GM18520 (cell line): ENCODE data around the gene SLC5A4.
"Not testable (repeated sequence)": the region's sequence is repeated elsewhere in the genome, so short reads cannot be mapped to it uniquely, and the experiment has no call there.

Experiments used
- ATAC-seq: cut with Tn5 transposase; IDR thresholded peaks from one replicate; pipeline ENCODE4 v1.9.1; 2021; ENCODE audit not compliant: unreplicated experiment

The SLC5A4 gene

DNA sequence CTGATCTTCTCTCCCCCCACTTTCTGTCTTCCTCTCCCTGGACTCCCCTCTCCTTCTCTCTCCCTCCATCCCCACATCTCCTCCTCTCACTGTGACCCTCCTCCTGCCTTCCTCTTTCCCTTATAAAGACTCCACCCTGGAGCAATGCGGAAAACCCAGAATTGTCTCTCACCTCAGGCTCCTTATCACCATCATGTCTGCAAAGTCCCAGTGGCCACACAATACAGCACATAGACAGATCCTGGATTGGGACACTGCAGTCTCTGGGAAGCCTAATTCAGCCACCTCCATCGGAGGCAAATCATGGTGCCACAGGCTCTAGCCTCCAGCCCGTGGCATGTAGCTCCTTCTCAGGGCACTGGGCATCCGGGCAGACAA is 53.0 kb downstream of the SLC5A4 start:
- ATAC-seq = no peak

GRCh38 chr22:32200752-32201151 is 54.4 kb downstream of the SLC5A4 start:
- ATAC-seq = no peak

DNA sequence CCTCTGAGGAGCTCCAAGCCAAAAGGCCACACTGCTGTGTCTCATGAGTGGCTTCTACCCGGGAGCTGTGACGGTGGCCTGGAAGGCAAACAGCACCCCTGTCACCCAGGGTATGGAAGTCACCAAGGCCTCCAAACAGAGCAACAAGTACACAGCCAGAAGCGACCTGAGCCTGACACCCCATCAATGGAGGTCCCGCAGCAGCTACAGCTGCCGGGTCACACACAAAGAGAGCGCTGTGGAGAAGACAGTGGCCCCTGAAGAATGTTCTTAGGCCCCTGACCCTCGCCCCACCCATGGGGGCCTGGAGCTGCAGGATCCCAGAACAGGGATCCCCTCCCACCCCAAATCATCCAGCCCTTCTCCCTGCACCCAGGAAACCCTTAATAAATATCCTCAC is 55.2 kb downstream of the SLC5A4 start:
- no peak for ATAC-seq

GRCh38 chr22:32199341-32199740 is 55.8 kb downstream of the SLC5A4 start:
- ATAC-seq = no peak

DNA sequence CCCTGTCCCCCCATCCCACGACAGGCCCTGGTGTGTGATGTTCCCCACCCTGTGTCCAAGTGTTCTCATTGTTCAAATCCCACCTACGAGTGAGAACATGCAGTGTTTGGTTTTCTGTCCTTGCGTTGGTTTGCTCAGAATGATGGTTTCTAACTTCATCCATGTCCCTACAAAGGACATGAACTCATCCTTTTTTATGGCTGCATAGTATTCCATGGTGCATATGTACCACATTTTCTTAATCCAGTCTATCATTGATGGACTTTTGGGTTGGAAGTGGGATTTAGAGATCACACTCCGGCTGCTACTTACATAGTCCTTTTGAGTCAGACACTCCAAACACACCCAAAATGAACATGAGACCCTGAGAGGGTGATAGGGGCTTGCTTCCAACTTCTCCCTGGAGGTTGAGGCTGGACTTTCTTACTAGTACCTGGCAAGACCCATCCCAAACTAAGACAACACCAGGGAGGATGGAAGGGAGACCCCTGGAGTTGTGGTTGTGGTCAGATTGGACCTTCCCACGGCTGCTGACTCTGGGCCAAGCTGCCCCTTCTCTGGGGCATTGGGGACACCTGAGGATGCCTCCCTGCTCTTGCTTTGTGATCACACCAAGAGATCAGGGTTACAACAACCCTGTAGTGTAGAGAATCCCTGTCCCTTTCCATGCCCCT is 57.5 kb downstream of the SLC5A4 start:
- ATAC-seq = not testable (repeated sequence)

GRCh38 chr22:32195900-32196299 is 59.2 kb downstream of the SLC5A4 start:
- not testable (repeated sequence) for ATAC-seq

GRCh38 chr22:32193346-32193745 is 61.8 kb downstream of the SLC5A4 start:
- ATAC-seq = not testable (repeated sequence)

GRCh38 chr22:32191021-32191420 is 64.1 kb downstream of the SLC5A4 start:
- ATAC-seq = not testable (repeated sequence)

DNA sequence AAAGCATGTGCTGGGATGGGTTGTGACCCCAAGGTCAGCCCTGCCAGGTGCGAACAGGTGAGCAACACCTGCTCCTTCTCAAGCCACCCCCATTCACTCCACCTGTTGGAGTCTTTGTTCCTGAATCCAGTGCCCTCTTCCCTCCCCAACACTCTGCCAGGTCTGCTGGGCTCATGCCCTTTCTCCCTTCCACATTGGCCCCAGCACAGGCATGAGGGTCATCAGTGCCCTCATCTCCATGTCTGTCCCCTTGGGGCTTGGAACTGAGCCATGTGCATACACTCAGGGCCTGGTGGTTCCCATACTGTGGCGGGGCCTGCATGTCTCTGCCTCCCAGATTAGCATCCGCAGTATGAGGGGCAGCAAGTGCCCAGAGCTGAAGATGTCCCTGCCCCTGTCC is 69.3 kb downstream of the SLC5A4 start:
- ATAC-seq = no peak

DNA sequence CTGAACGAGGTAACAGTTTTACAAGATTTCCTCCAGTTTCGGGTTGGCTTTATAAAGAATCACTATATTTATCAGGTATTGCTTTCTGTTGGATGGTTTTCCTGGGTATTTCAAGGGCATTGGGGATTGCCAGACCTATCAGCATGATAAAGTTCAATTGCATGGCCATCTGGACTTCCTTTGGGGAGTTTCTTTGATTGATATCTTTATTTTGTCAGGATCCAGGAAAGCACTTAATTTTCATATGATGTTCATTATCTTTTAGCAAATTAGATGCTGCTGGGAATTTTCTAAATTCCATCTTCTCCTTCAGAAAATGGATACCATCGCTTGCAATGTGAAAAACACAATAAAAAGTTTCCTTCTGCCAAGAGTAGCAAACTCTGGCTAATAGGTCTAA is 71.5 kb downstream of the SLC5A4 start:
- no peak for ATAC-seq

GRCh38 chr22:32181043-32181442 is 74.1 kb downstream of the SLC5A4 start:
- no peak for ATAC-seq

GRCh38 chr22:32177221-32177765 is 77.9 kb downstream of the SLC5A4 start:
- no peak for ATAC-seq

DNA sequence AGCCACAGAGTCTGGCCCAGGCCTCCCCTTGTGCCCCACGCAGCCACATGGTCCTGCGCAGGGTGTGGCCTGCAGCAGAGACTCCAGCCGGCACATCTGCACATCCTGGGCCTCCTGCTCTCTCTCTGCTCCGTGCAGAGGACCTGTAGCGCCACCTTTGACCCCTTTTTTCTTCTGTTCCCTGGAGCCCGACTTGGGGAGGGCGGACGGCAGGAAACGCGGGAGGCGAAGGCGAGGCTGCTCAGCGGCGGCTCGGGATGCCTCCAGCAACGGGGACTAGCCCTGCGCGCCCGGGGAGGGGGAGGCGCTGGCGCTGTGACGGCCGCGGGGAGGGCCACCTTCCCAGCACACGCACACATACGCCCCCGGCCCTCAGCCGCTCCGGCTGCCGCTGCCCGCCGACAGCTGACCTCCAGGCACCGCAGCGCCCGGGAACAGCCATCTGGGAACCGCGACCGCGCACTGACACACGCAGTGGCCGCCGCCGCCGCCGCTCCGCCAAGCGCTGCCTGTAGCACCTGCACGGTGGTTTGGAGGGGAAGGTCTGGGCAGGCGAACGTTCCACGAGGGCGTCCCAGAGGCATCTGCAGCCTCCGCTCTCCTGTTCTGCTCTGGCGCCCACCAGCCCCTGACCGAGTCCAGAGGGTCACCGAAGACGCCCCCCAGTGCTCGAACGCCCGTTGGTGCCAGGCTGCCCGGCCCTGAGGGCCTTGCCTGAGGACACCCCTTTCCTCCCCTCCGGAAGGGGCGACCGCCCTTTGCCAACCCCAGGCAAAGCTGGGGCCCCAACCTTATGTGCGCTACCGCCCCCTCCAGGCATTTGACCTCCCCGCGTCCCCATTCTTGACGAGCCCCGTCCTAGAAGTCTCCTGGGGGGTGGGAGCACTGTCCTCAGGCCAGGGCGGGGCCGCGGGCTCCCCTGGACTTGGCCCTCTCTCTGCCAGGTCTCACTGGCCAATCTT is 79.2 kb downstream of the SLC5A4 start:
- no peak for ATAC-seq

- ATAC-seq = no peak
Measured at GRCh38 chr22:32175115-32175514, 80.0 kb downstream of the SLC5A4 start.
